PC-3 (cell line): Measurements from ENCODE around the gene DPM1.

Source experiments
- CTCF ChIP-seq: fragments of 300-600 bp; sonication (generic); conservative IDR thresholded peaks from 2 replicates; pipeline ENCODE4 v1.5.1; 2017; ENCODE audit warnings: antibody characterized with exemption, low read depth, mild to moderate bottlenecking, low read length
- EZH2 ChIP-seq: fragments of 300-600 bp; sonication (generic); IDR thresholded peaks from one replicate; pipeline ENCODE4 v1.6.1; 2017; ENCODE audit warnings: antibody characterized with exemption, mild to moderate bottlenecking, low read length; ENCODE audit not compliant: unreplicated experiment
- EZH2phosphoT487 ChIP-seq: fragments of 300-600 bp; sonication (generic); IDR thresholded peaks from 2 replicates; pipeline ENCODE4 v1.6.1; 2018; ENCODE audit warnings: mild to moderate bottlenecking, antibody characterized with exemption, low read length, borderline replicate concordance

- TF ChIP-seq CTCF = no peak
- TF ChIP-seq EZH2phosphoT487 = no peak
- TF ChIP-seq EZH2 = no peak
These were observed 45.4 kb upstream of the DPM1 start for GRCh38 chr20:51003753-51004152.
